IMR-90 (cell line): ENCODE results near the gene ARL13A. TPM values are rescaled to one million over a fixed set of nuclear protein-coding genes. Genes with fewer than 3 reads are reported as not detected.

Source experiments
- ATAC-seq: fragments of 200-7000 bp; cut with Tn5 transposase; 2 replicates; pipeline ENCODE4 v1.9.1; 2020; ENCODE audit warnings: low read depth, mild to moderate bottlenecking, moderate library complexity
- BruUV-seq: library from RNA; stranded (reverse); fragments of 400-500 nt; replicated peaks from 2 replicates; lab custom pipeline; 2021; lab: Mats Ljungman, UMichigan
- CTCF ChIA-PET: fragments of 300-600 bp; formaldehyde crosslinking; extraction: SDS; loops from one replicate; lab custom pipeline; 2021; ENCODE audit warnings: antibody characterized with exemption; lab: Yijun Ruan, JAX
- POLR2A ChIA-PET: fragments of 300-600 bp; sonication (Branson Sonifier 250); formaldehyde crosslinking; loops from one replicate; lab custom pipeline; 2022; ENCODE audit warnings: antibody characterized with exemption; ENCODE audit not compliant: unreplicated experiment; lab: Charles Lee
- DNase-seq: peaks from one replicate; pipeline ENCODE4 v3.0.0; 2013
- H2AFZ ChIP-seq: replicated peaks from 2 replicates; pipeline ENCODE3; 2013; ENCODE audit warnings: low read length, mild to moderate bottlenecking; ENCODE audit not compliant: poor library complexity
- H2AK5ac ChIP-seq: 2 replicates; pipeline ENCODE4 v1.6.1; 2013; ENCODE audit warnings: low read depth, low read length, inconsistent platforms
- H2AK9ac ChIP-seq: replicated peaks from 2 replicates; pipeline ENCODE3; 2013; ENCODE audit warnings: mild to moderate bottlenecking, low read depth, low read length, moderate library complexity; ENCODE audit not compliant: poor library complexity
- H2BK120ac ChIP-seq: 2 replicates; pipeline ENCODE4 v1.6.1; 2013; ENCODE audit warnings: low read depth, low read length, inconsistent platforms
- H2BK15ac ChIP-seq: 3 replicates; pipeline ENCODE4 v1.6.1; 2013; ENCODE audit warnings: low read depth, low read length, inconsistent platforms
- H2BK20ac ChIP-seq: 2 replicates; pipeline ENCODE4 v1.6.1; 2013; ENCODE audit warnings: low read depth, mild to moderate bottlenecking, inconsistent platforms, low read length, moderate library complexity
- H2BK5ac ChIP-seq: 2 replicates; pipeline ENCODE4 v1.6.1; 2013; ENCODE audit warnings: mild to moderate bottlenecking, low read depth, low read length, inconsistent platforms; ENCODE audit not compliant: poor library complexity, severe bottlenecking
- H3K14ac ChIP-seq: replicated peaks from 2 replicates; pipeline ENCODE4 v1.6.1; 2013; ENCODE audit warnings: low read depth, low read length, inconsistent platforms
- H3K18ac ChIP-seq: 2 replicates; pipeline ENCODE4 v1.6.1; 2013; ENCODE audit warnings: low read depth, low read length, control low read depth
- H3K23ac ChIP-seq: 2 replicates; pipeline ENCODE4 v1.6.1; 2013; ENCODE audit warnings: low read depth, low read length, inconsistent platforms
- H3K27ac ChIP-seq: 2 replicates; pipeline ENCODE4 v1.5.1; 2013; ENCODE audit warnings: mild to moderate bottlenecking, control low read depth, low read length; ENCODE audit not compliant: insufficient read depth
- H3K27me3 ChIP-seq: 2 replicates; pipeline ENCODE4 v1.6.1; 2013; ENCODE audit warnings: low read length; ENCODE audit not compliant: control insufficient read depth, insufficient read depth
- H3K36me3 ChIP-seq: 2 replicates; pipeline ENCODE4 v1.6.1; 2013; ENCODE audit warnings: low read length, mixed read lengths; ENCODE audit not compliant: control insufficient read depth, insufficient read depth
- H3K4ac ChIP-seq: 2 replicates; pipeline ENCODE4 v1.6.1; 2013; ENCODE audit warnings: low read depth, low read length, inconsistent platforms
- H3K4me1 ChIP-seq: 2 replicates; pipeline ENCODE4 v1.6.1; 2013; ENCODE audit warnings: low read length, mixed read lengths; ENCODE audit not compliant: control insufficient read depth, insufficient read depth
- H3K4me2 ChIP-seq: 2 replicates; pipeline ENCODE4 v1.6.1; 2013; ENCODE audit warnings: low read depth, mild to moderate bottlenecking, control low read depth, low read length, moderate library complexity
- H3K4me3 ChIP-seq: 2 replicates; pipeline ENCODE4 v1.5.1; 2013; ENCODE audit warnings: low read depth, mild to moderate bottlenecking, control low read depth, low read length, moderate library complexity; ENCODE audit not compliant: insufficient read depth
- H3K56ac ChIP-seq: 2 replicates; pipeline ENCODE4 v1.6.1; 2013; ENCODE audit warnings: low read length, inconsistent platforms; ENCODE audit not compliant: insufficient read depth; ENCODE audit errors: extremely low read depth
- H3K79me1 ChIP-seq, 2 experiments: 2 replicates each; pipeline ENCODE4 v1.6.1; 2013; ENCODE audit warnings: low read length in 2 of 2, inconsistent platforms in 1 of 2, low read depth in 1 of 2
- H3K9ac ChIP-seq: 2 replicates; pipeline ENCODE4 v1.6.1; 2013; ENCODE audit warnings: low read depth, low read length, control low read depth
- H3K9me1 ChIP-seq: 2 replicates; pipeline ENCODE4 v1.6.1; 2013; ENCODE audit warnings: low read length, inconsistent platforms; ENCODE audit not compliant: insufficient read depth
- H3K9me3 ChIP-seq: 2 replicates; pipeline ENCODE4 v1.6.1; 2013; ENCODE audit warnings: low read length; ENCODE audit not compliant: control insufficient read depth, insufficient read depth
- H4K20me1 ChIP-seq: 2 replicates; pipeline ENCODE4 v1.6.1; 2013; ENCODE audit warnings: low read length, inconsistent platforms; ENCODE audit not compliant: insufficient read depth
- H4K5ac ChIP-seq: 2 replicates; pipeline ENCODE4 v1.6.1; 2013; ENCODE audit warnings: mild to moderate bottlenecking, low read depth, low read length, control low read depth
- H4K8ac ChIP-seq, 2 experiments: 2 replicates each; pipeline ENCODE4 v1.6.1; 2013; ENCODE audit warnings: low read depth in 2 of 2, low read length in 2 of 2, control low read depth in 1 of 2, inconsistent platforms in 1 of 2
- H4K91ac ChIP-seq: 2 replicates; pipeline ENCODE4 v1.6.1; 2013; ENCODE audit warnings: low read depth, low read length, inconsistent platforms; ENCODE audit not compliant: insufficient read depth
- MAFK ChIP-seq: IDR thresholded peaks from 2 replicates; pipeline ENCODE4 v1.6.1; 2012; ENCODE audit warnings: low read depth, low read length, improper control_type of control experiment
- MXI1 ChIP-seq: IDR thresholded peaks from 2 replicates; pipeline ENCODE4 v1.6.1; 2012; ENCODE audit warnings: low read depth, mild to moderate bottlenecking, low read length, moderate library complexity, borderline replicate concordance
- RAD21 ChIP-seq: IDR thresholded peaks from 2 replicates; pipeline ENCODE4 v1.6.1; 2012; ENCODE audit warnings: low read length, improper control_type of control experiment
- RCOR1 ChIP-seq: IDR thresholded peaks from 2 replicates; pipeline ENCODE4 v1.6.1; 2012; ENCODE audit warnings: mild to moderate bottlenecking, low read length, improper control_type of control experiment; ENCODE audit not compliant: insufficient replicate concordance
- RFX5 ChIP-seq: IDR thresholded peaks from 2 replicates; pipeline ENCODE4 v1.8.0; 2012; ENCODE audit warnings: low read depth, mild to moderate bottlenecking, low read length, moderate library complexity
- whole genome bisulfite sequencing, 2 experiments: methylation state at CpG; one replicate each; pipeline versions ENCODE4 v1.1.5 to v1.1.7; 2013; ENCODE audit warnings: missing lambda C conversion rate in 2 of 2; ENCODE audit not compliant: insufficient read length in 1 of 2; ENCODE audit errors: extremely low coverage in 2 of 2; 5-methylcytosine and 5-hydroxymethylcytosine counted together
- dilution Hi-C: fragments of 300-500 bp; cut with HindIII; formaldehyde crosslinking; loops from one replicate; pipeline ENCODE4 v1.14.3; 2018; ENCODE audit warnings: low sequenced_read_pairs; ENCODE audit not compliant: unreplicated experiment
- in situ Hi-C: fragments of 300-500 bp; cut with MboI; formaldehyde crosslinking; loops from 3 replicates; pipeline ENCODE4 v1.14.3; 2019; ENCODE audit warnings: low sequenced_read_pairs, inconsistent platforms, mixed read lengths
- intact Hi-C: fragments of 100-400 bp; cut with micrococcal nuclease; formaldehyde crosslinking; loops from 2 replicates; pipeline ENCODE4 v1.10.0; 2022
- polyA plus RNA-seq, 3 experiments: library from polyadenylated mRNA; depleted of rRNA; stranded (reverse); fragments of >200 nt; gene quantifications; 2 replicates each; pipeline ENCODE4 v1.2.3, GENCODE V29; 2012; ENCODE audit warnings: low replicate concordance in 1 of 3
- total RNA-seq: library from RNA; depleted of rRNA; stranded (reverse); fragments of >200 nt; gene quantifications from 2 replicates; pipeline ENCODE4 v1.2.3, GENCODE V29; 2012
- TF ChIP-seq, protein P1 (sequence below): fragments of 150-350 bp; IDR thresholded peaks from 2 replicates; pipeline ENCODE4 v1.6.1; 2017; ENCODE audit warnings: mild to moderate bottlenecking, antibody characterized with exemption, low read length, low read depth

Gene ARL13A
- total and polyA plus RNA-seq, 2 of the 4 experiments (the other 2 are of a cell fraction), result not detected

DNA sequence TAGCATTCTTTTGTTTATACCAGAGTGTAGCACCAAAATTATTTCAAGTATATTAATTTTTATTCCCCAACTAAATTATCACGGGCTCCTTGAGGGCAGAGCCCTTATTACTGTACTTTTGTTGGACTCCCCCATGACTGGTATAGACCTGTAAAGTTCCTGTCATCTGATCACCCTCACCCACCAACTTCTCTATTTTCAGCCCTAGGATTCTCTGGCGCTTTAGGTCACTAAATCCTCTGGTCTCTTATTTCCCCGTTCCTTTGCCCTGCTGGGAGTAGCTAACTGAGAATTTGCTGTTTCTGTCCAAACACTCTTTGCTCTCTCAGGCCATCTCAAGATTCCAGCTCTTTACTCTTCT, 37.6 kb upstream of the ARL13A start:
- no peak overlapping the region for H3K27ac ChIP-seq
- H2BK120ac ChIP-seq, result no peak overlapping the region
- no peaks in the 10 kb centered on the region for H4K20me1 ChIP-seq
- no peak overlapping the region for H2AK5ac ChIP-seq
- TF ChIP-seq RCOR1 (no peak), RFX5 (no peak), MXI1 (no peak), MAFK (no peak), RAD21 (no peak)
- TF ChIP-seq, protein P1, sequence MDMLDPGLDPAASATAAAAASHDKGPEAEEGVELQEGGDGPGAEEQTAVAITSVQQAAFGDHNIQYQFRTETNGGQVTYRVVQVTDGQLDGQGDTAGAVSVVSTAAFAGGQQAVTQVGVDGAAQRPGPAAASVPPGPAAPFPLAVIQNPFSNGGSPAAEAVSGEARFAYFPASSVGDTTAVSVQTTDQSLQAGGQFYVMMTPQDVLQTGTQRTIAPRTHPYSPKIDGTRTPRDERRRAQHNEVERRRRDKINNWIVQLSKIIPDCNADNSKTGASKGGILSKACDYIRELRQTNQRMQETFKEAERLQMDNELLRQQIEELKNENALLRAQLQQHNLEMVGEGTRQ, result no peak
- H3K36me3 ChIP-seq, result no peaks in the 10 kb centered on the region
- ATAC-seq (no peak), DNase-seq (no peak)
- no peak overlapping the region for H3K18ac ChIP-seq
- no peak overlapping the region for H4K8ac ChIP-seq
- H2BK5ac ChIP-seq, result no peak overlapping the region
- no peak overlapping the region for H3K4me2 ChIP-seq
- H4K91ac ChIP-seq, result no peak overlapping the region
- no peak overlapping the region for H3K14ac ChIP-seq
- no peak overlapping the region for H3K4me3 ChIP-seq
- H3K56ac ChIP-seq, result no peak overlapping the region
- dilution Hi-C loops (no loop called here), in situ Hi-C loops (no loop called here), intact Hi-C loops (no loop called here)
- ChIA-PET POLR2A (no interaction called here), CTCF (interaction anchor here (1.3 kb wide), 1 partner anchor 11 kb away, joined by 3 read pairs; no protein-coding TSS in a partner anchor)
- no peak overlapping the region for H3K4ac ChIP-seq
- no peak overlapping the region for H2AK9ac ChIP-seq
- no peak overlapping the region for H2AFZ ChIP-seq
- BruUV-seq, result no TSS peak
- peaks cover 9% of the 10 kb centered on the region; the same call in 1 of the 2 replicates for H3K27me3 ChIP-seq
- H3K79me1 ChIP-seq, result no peaks in the 10 kb centered on the region
- no peak overlapping the region for H4K5ac ChIP-seq
- H2BK15ac ChIP-seq, result no peak overlapping the region
- no peak overlapping the region for H3K23ac ChIP-seq
- peaks cover 6% of the 10 kb centered on the region for H3K9me3 ChIP-seq
- WGBS, 2 experiments, result no CpG with 5 or more reads among the region's 3 CpGs
- H3K9ac ChIP-seq, result no peak overlapping the region
- no peaks in the 10 kb centered on the region for H3K9me1 ChIP-seq
- no peak overlapping the region for H2BK20ac ChIP-seq
- no peaks in the 10 kb centered on the region for H3K4me1 ChIP-seq
